HEK293T (cell line): ENCODE measurements around the gene KIF25.

Experiments
- HDGF ChIP-seq: fragments of 450-650 bp; IDR thresholded peaks from 2 replicates; pipeline ENCODE4 v1.6.1; 2017; ENCODE audit warnings: antibody characterized with exemption, borderline replicate concordance
- SP1 ChIP-seq: fragments of 450-650 bp; IDR thresholded peaks from 2 replicates; pipeline ENCODE4 v1.6.1; 2017
- SUZ12 ChIP-seq: fragments of 450-650 bp; IDR thresholded peaks from 2 replicates; pipeline ENCODE4 v1.6.1; 2016; ENCODE audit warnings: mild to moderate bottlenecking
- TARDBP ChIP-seq: fragments of 450-650 bp; IDR thresholded peaks from 2 replicates; pipeline ENCODE4 v1.6.1; 2016
- ZNF384 ChIP-seq: fragments of 450-650 bp; IDR thresholded peaks from 2 replicates; pipeline ENCODE4 v1.6.1; 2016

DNA sequence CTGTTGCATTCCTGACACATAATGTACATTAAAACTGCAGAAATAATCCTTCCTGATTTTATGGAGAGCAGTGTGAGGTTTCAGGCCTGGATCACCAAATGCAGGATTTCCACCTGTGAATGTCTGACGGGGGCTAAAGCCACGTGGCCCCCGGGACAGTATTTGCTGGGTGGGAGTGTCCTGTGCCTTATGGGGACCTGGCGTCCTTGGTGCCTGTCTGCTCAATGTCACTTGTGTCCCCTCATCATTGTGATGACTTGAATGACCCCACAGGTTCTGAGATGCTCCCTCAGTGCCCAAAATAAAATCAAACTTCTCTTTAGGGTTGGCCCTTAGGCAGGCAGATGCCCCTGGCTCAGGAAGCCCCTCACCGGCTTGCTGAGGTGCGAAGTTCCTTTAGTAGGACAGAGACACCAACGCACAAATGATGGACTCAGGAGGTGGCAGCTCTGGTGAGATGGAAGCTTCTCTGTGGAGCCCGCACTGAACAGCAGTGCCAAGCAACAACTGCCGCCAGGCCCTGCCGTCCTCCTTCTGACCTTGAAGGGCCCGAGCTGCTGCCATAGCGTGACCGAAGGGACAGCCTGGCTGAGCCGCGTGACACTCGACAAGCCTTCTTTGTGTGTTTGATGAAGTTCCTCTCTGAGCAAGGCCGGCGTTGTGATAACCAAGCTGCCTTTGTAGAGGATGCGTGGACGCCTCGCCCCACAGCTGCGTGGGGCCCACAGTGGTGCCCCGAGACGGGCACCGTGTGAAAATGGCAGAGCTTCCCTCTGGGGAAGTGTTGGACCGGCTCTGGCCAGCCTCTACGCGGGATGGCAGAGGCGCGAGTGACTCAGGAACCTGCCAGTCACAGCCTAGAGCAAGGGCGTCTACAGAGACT, 50.6 kb downstream of the KIF25 start:
- no peak for TF ChIP-seq HDGF
- no peak for TF ChIP-seq SP1
- TF ChIP-seq ZNF384 = no peak
- TF ChIP-seq TARDBP = no peak
- no peak for TF ChIP-seq SUZ12
